CD14-positive monocyte (primary cell): ENCODE data around the gene SLC24A4. TPM values are rescaled to one million over a fixed set of nuclear protein-coding genes. Genes with fewer than 3 reads are reported as not detected.
A peak's percentile ranks its signal among the peaks of the same experiment; 100 is the strongest.

Experiments used
- DNase-seq, 3 donors: peaks; one replicate each; pipeline ENCODE4 v3.0.0-alpha.2; 2011 to 2022
- H2AFZ ChIP-seq: 2 replicates; pipeline ENCODE4 v1.6.0; 2012; ENCODE audit warnings: mild to moderate bottlenecking, low read depth, low read length, inconsistent platforms; ENCODE audit not compliant: insufficient read depth, poor library complexity, severe bottlenecking
- H3K27ac ChIP-seq, 2 donors: 1 replicate in 1 of 2; 2 replicates in 1 of 2; pipeline ENCODE4 v1.5.1; 2012 to 2013; ENCODE audit warnings: low read length in 2 of 2, control low read depth in 1 of 2, inconsistent platforms in 1 of 2, low read depth in 1 of 2, mild to moderate bottlenecking in 1 of 2
- H3K27me3 ChIP-seq, 2 donors: one replicate each; pipeline versions ENCODE4 v1.6.0 to v1.6.1; 2011 to 2013; ENCODE audit warnings: low read length in 2 of 2; ENCODE audit not compliant: control insufficient read depth in 2 of 2, insufficient read depth in 2 of 2
- H3K36me3 ChIP-seq, 2 donors: replicated peaks in 1 of 2; 1 replicate in 1 of 2; 2 replicates in 1 of 2; pipeline versions ENCODE4 v1.5.1 to v1.6.1; 2012 to 2013; ENCODE audit warnings: low read length in 2 of 2, control low read depth in 1 of 2, inconsistent platforms in 1 of 2, mild to moderate bottlenecking in 1 of 2; ENCODE audit not compliant: insufficient read depth in 2 of 2, control insufficient read depth in 1 of 2
- H3K4me1 ChIP-seq, 2 donors: 1 replicate in 1 of 2; 2 replicates in 1 of 2; pipeline versions ENCODE4 v1.5.1 to v1.6.1; 2012 to 2013; ENCODE audit warnings: low read length in 2 of 2, control low read depth in 1 of 2, inconsistent platforms in 1 of 2, mild to moderate bottlenecking in 1 of 2, moderate library complexity in 1 of 2; ENCODE audit not compliant: insufficient read depth in 2 of 2, control insufficient read depth in 1 of 2
- H3K4me2 ChIP-seq: replicated peaks from 2 replicates; pipeline ENCODE3; 2012; ENCODE audit warnings: low read length, moderate library complexity, mild to moderate bottlenecking; ENCODE audit not compliant: poor library complexity, severe bottlenecking; ENCODE audit errors: extremely low read depth
- H3K4me3 ChIP-seq, 3 experiments: fragments of 200-600 bp in 1 of 3; sonication (generic) in 1 of 3; replicated peaks in 1 of 3; 1 replicate in 2 of 3; 2 replicates in 1 of 3; pipeline ENCODE4 v1.5.1; 2011 to 2013; ENCODE audit warnings: low read length in 3 of 3, mild to moderate bottlenecking in 3 of 3, control low read depth in 2 of 3, low read depth in 2 of 3, inconsistent platforms in 1 of 3, moderate library complexity in 1 of 3
- H3K79me2 ChIP-seq: 2 replicates; pipeline ENCODE4 v1.6.0; 2012; ENCODE audit warnings: mild to moderate bottlenecking, control low read depth, inconsistent platforms, low read length, moderate library complexity; ENCODE audit not compliant: insufficient read depth
- H3K9ac ChIP-seq: 2 replicates; pipeline ENCODE4 v1.6.0; 2017; ENCODE audit warnings: low read length, mild to moderate bottlenecking; ENCODE audit not compliant: insufficient read depth, poor library complexity, severe bottlenecking
- H3K9me3 ChIP-seq, 2 donors: replicated peaks in 1 of 2; 1 replicate in 1 of 2; 2 replicates in 1 of 2; pipeline versions ENCODE4 v1.5.1 to v1.6.1; 2012 to 2013; ENCODE audit warnings: low read length in 2 of 2, control low read depth in 1 of 2; ENCODE audit not compliant: control insufficient read depth in 1 of 2, insufficient read depth in 1 of 2
- H4K20me1 ChIP-seq: 2 replicates; pipeline ENCODE4 v1.6.0; 2012; ENCODE audit warnings: mild to moderate bottlenecking, low read length, control low read depth, moderate library complexity; ENCODE audit not compliant: insufficient read depth
- H3K27ac Mint-ChIP-seq, 7 donors: one replicate each; pipeline ENCODE4 v1.8.0; 2020; ENCODE audit warnings: mild to moderate bottlenecking in 7 of 7, mixed read lengths in 7 of 7, moderate library complexity in 6 of 7, inconsistent platforms in 2 of 7
- H3K27me3 Mint-ChIP-seq, 3 donors: one replicate each; pipeline ENCODE4 v1.8.0; 2021 to 2022; ENCODE audit warnings: low read depth in 3 of 3, mild to moderate bottlenecking in 3 of 3, mixed read lengths in 3 of 3, moderate library complexity in 3 of 3, inconsistent platforms in 1 of 3
- H3K36me3 Mint-ChIP-seq, 2 donors: one replicate each; pipeline ENCODE4 v1.8.0; 2020; ENCODE audit warnings: mixed read lengths in 2 of 2, inconsistent platforms in 1 of 2, mild to moderate bottlenecking in 1 of 2
- H3K4me1 Mint-ChIP-seq: one replicate; pipeline ENCODE4 v1.8.0; 2020; ENCODE audit warnings: mild to moderate bottlenecking, mixed read lengths
- H3K4me3 Mint-ChIP-seq, 2 donors: one replicate each; pipeline ENCODE4 v1.8.0; 2020; ENCODE audit warnings: mild to moderate bottlenecking in 2 of 2, mixed read lengths in 2 of 2, moderate library complexity in 1 of 2
- H3K9me3 Mint-ChIP-seq, 7 donors: one replicate each; pipeline ENCODE4 v1.8.0; 2020 to 2022; ENCODE audit warnings: mixed read lengths in 7 of 7, mild to moderate bottlenecking in 6 of 7, moderate library complexity in 6 of 7, inconsistent platforms in 2 of 7
- WGBS: methylation state at CpG from one replicate; pipeline ENCODE4 v1.1.5; 2013; ENCODE audit warnings: missing lambda C conversion rate; ENCODE audit not compliant: insufficient coverage; 5-methylcytosine and 5-hydroxymethylcytosine counted together
- intact Hi-C, 2 donors: fragments of 100-400 bp; cut with micrococcal nuclease; formaldehyde crosslinking; loops; one replicate each; pipeline versions ENCODE4 v1.15.0 to v1.15.1; 2023
- polyA plus RNA-seq, 3 donors: library from polyadenylated mRNA; depleted of rRNA in 1 of 3; unstranded in 2 of 3; stranded (reverse) in 1 of 3; fragments of 300-500 nt in 2 of 3; fragments of >200 nt in 1 of 3; fragmentation: Illumina TruSeq in 2 of 3; gene quantifications; 1 replicate in 2 of 3; 2 replicates in 1 of 3; pipeline ENCODE4 v1.2.3, GENCODE V29; 2012 to 2021
- TF ChIP-seq, protein P1 (sequence below): fragments of 200-600 bp; IDR thresholded peaks from one replicate; pipeline ENCODE4 v1.8.0; 2022; ENCODE audit warnings: antibody characterized with exemption, mild to moderate bottlenecking

SLC24A4 gene
- polyA plus RNA-seq, 3 donors: 20.0 to 41.9 (median 26.5) TPM

DNA sequence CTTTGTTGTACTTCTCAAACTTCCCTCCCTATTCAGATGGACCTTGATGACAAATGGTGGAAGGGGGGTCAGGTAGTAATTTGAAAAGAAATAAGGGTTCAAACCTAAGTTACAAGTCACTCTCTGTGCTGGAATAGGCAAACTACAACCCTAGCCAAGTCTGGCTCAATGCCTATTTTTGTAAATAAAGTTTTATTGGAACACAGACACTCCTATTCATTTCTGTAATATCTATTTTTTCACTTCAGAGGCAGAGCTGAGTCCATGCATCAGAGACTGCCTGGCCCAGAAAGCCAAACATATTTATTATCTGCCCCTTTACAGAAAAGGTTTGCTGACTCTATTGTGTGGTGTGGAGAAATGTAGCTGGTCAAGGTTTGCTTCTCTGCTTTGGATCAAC is 112.2 kb downstream of the SLC24A4 start:
- Mint-ChIP-seq H3K4me1 (peaks cover 25% of the 10 kb centered on the region), H3K27ac (no peak overlapping the region), H3K4me3 (no peak overlapping the region), H3K9me3 (peaks cover 6 to 18% (median 9%) of the 10 kb centered on the region in 7 donors), H3K27me3 (peaks cover 0 to 7% (median 5%) of the 10 kb centered on the region in 3 donors), H3K36me3 (peaks cover 22 to 46% of the 10 kb centered on the region in 2 donors)
- no peak for DNase-seq
- H3K9ac ChIP-seq: no peak overlapping the region
- H3K36me3 ChIP-seq: no peaks in the 10 kb centered on the region
- no peaks in the 10 kb centered on the region for H3K79me2 ChIP-seq
- no peak overlapping the region for H3K4me3 ChIP-seq
- peaks cover 11 to 12% of the 10 kb centered on the region in 2 donors for H3K4me1 ChIP-seq
- TF ChIP-seq, protein P1, sequence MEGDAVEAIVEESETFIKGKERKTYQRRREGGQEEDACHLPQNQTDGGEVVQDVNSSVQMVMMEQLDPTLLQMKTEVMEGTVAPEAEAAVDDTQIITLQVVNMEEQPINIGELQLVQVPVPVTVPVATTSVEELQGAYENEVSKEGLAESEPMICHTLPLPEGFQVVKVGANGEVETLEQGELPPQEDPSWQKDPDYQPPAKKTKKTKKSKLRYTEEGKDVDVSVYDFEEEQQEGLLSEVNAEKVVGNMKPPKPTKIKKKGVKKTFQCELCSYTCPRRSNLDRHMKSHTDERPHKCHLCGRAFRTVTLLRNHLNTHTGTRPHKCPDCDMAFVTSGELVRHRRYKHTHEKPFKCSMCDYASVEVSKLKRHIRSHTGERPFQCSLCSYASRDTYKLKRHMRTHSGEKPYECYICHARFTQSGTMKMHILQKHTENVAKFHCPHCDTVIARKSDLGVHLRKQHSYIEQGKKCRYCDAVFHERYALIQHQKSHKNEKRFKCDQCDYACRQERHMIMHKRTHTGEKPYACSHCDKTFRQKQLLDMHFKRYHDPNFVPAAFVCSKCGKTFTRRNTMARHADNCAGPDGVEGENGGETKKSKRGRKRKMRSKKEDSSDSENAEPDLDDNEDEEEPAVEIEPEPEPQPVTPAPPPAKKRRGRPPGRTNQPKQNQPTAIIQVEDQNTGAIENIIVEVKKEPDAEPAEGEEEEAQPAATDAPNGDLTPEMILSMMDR: no peak
- H3K4me2 ChIP-seq: no peak overlapping the region
- H3K9me3 ChIP-seq: peaks cover 0 to 9% of the 10 kb centered on the region in 2 donors
- intact Hi-C loops: no loop called here
- H3K27me3 ChIP-seq: no peaks in the 10 kb centered on the region
- no peak overlapping the region for H2AFZ ChIP-seq
- no peak overlapping the region for H3K27ac ChIP-seq
- H4K20me1 ChIP-seq: no peaks in the 10 kb centered on the region

DNA sequence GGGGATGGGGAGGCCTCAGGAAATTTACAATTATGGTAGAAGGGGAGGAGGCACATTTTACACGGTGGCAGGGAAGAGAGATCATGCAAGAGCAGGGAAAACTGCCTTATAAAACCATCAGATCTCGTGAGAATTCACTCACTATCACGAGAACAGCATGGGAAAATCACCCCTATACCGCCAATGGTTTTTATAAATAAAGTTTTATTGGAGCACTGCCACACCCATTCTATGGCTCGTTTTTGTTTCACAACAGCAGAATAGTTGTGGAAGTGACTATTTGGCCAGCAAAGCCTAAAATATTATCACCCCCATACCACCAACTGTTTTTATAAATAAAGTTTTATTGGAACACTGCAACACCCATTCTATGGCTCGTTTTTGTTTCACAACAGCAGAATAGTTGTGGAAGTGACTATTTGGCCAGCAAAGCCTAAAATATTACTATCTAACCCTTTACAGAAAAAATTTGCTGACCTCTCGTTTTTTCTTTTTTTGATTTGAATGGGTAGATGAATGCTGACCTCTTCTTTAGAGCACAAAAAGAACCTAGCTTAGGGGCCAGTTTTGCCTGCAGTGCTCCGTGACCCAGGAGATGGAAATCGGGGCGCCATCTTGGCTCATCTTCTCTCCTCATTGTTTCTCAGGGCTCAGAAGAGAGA is 113.3 kb downstream of the SLC24A4 start:
- no peaks in the 10 kb centered on the region for H3K79me2 ChIP-seq
- no CpG with 5 or more reads among the region's 10 CpGs for WGBS
- DNase-seq: no peak
- TF ChIP-seq, protein P1: no peak
- H2AFZ ChIP-seq: no peak overlapping the region
- peaks cover 1 to 7% (median 5%) of the 10 kb centered on the region in 3 donors for H3K27me3 Mint-ChIP-seq
- no peak overlapping the region for H3K4me3 Mint-ChIP-seq
- peaks cover 14 to 15% of the 10 kb centered on the region in 2 donors for H3K4me1 ChIP-seq
- no peaks in the 10 kb centered on the region for H4K20me1 ChIP-seq
- H3K27me3 ChIP-seq: no peaks in the 10 kb centered on the region
- peaks cover 6 to 18% (median 9%) of the 10 kb centered on the region in 7 donors for H3K9me3 Mint-ChIP-seq
- H3K9ac ChIP-seq: no peak overlapping the region
- peaks cover 26% of the 10 kb centered on the region for H3K4me1 Mint-ChIP-seq
- H3K4me3 ChIP-seq: no peak overlapping the region
- H3K27ac Mint-ChIP-seq: peak overlapping the region in 1 of 7 donors; percentile 33
- no peak overlapping the region for H3K27ac ChIP-seq
- H3K9me3 ChIP-seq: peaks cover 0 to 9% of the 10 kb centered on the region in 2 donors
- intact Hi-C loops: no loop called here
- H3K36me3 ChIP-seq: no peaks in the 10 kb centered on the region
- H3K36me3 Mint-ChIP-seq: peaks cover 22 to 43% of the 10 kb centered on the region in 2 donors
- no peak overlapping the region for H3K4me2 ChIP-seq
